Liver (tissue), 3 donors: ENCODE data around the gene KRTAP4-11.

ENCODE experiments used
- FOXA1 ChIP-seq: IDR thresholded peaks from 2 replicates; pipeline ENCODE4 v1.6.1; 2016; ENCODE audit warnings: antibody characterized with exemption
- GABPA ChIP-seq, 2 donors: IDR thresholded peaks in 1 of 2; conservative IDR thresholded peaks in 1 of 2; 2 replicates each; pipeline ENCODE4 v1.6.1; 2016; ENCODE audit warnings: antibody characterized with exemption in 2 of 2, mild to moderate bottlenecking in 1 of 2, moderate library complexity in 1 of 2
- SP1 ChIP-seq: IDR thresholded peaks from 2 replicates; pipeline ENCODE4 v1.6.1; 2018; ENCODE audit warnings: antibody characterized with exemption, mild to moderate bottlenecking
- YY1 ChIP-seq: IDR thresholded peaks from 2 replicates; pipeline ENCODE4 v1.6.1; 2016; ENCODE audit warnings: antibody characterized with exemption, mild to moderate bottlenecking
- TF ChIP-seq, protein P1 (sequence below): IDR thresholded peaks from 2 replicates; pipeline ENCODE4 v1.6.1; 2016; ENCODE audit warnings: antibody characterized with exemption, mild to moderate bottlenecking
- TF ChIP-seq, protein P2 (sequence below): fragments of 150-350 bp; IDR thresholded peaks from 2 replicates; pipeline ENCODE4 v1.5.1; 2017; ENCODE audit warnings: improper control_type of control experiment, low read depth, low read length; ENCODE audit not compliant: missing input control
- TF ChIP-seq, protein P3 (sequence below): IDR thresholded peaks from 2 replicates; pipeline ENCODE4 v1.6.1; 2016; ENCODE audit warnings: antibody characterized with exemption
- donor health status: healthy.
- donor health status: healthy.

DNA sequence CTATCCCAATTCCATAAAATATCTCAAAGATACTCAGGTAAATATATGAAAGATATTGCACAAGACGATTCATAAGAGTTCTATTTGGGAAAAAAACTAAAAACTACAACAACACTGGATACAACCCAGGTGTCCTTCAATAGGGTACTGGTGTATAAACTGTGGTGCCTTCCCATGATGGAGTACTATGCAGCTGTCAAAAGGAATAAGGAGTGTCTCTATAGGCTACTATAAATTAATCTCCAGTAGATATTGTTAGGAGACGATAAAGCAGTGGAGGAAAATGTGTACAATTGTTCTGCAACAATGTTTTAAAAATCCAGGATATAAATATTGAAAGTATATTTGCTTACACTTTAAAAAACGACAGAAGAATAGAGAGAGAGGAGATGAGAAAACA, 8.2 kb upstream of the KRTAP4-11 start:
- TF ChIP-seq FOXA1 = no peak
- TF ChIP-seq YY1 = no peak
- TF ChIP-seq, protein P1, sequence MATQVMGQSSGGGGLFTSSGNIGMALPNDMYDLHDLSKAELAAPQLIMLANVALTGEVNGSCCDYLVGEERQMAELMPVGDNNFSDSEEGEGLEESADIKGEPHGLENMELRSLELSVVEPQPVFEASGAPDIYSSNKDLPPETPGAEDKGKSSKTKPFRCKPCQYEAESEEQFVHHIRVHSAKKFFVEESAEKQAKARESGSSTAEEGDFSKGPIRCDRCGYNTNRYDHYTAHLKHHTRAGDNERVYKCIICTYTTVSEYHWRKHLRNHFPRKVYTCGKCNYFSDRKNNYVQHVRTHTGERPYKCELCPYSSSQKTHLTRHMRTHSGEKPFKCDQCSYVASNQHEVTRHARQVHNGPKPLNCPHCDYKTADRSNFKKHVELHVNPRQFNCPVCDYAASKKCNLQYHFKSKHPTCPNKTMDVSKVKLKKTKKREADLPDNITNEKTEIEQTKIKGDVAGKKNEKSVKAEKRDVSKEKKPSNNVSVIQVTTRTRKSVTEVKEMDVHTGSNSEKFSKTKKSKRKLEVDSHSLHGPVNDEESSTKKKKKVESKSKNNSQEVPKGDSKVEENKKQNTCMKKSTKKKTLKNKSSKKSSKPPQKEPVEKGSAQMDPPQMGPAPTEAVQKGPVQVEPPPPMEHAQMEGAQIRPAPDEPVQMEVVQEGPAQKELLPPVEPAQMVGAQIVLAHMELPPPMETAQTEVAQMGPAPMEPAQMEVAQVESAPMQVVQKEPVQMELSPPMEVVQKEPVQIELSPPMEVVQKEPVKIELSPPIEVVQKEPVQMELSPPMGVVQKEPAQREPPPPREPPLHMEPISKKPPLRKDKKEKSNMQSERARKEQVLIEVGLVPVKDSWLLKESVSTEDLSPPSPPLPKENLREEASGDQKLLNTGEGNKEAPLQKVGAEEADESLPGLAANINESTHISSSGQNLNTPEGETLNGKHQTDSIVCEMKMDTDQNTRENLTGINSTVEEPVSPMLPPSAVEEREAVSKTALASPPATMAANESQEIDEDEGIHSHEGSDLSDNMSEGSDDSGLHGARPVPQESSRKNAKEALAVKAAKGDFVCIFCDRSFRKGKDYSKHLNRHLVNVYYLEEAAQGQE = no peak
- TF ChIP-seq, protein P2, sequence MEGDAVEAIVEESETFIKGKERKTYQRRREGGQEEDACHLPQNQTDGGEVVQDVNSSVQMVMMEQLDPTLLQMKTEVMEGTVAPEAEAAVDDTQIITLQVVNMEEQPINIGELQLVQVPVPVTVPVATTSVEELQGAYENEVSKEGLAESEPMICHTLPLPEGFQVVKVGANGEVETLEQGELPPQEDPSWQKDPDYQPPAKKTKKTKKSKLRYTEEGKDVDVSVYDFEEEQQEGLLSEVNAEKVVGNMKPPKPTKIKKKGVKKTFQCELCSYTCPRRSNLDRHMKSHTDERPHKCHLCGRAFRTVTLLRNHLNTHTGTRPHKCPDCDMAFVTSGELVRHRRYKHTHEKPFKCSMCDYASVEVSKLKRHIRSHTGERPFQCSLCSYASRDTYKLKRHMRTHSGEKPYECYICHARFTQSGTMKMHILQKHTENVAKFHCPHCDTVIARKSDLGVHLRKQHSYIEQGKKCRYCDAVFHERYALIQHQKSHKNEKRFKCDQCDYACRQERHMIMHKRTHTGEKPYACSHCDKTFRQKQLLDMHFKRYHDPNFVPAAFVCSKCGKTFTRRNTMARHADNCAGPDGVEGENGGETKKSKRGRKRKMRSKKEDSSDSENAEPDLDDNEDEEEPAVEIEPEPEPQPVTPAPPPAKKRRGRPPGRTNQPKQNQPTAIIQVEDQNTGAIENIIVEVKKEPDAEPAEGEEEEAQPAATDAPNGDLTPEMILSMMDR = no peak
- TF ChIP-seq, protein P3, sequence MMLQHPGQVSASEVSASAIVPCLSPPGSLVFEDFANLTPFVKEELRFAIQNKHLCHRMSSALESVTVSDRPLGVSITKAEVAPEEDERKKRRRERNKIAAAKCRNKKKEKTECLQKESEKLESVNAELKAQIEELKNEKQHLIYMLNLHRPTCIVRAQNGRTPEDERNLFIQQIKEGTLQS = no peak
- TF ChIP-seq GABPA (IDR thresholded peaks at IDR 0.05 in 1 of 2, conservative IDR thresholded peaks at IDR 0.05 in 1 of 2) = no peak
- no peak for TF ChIP-seq SP1
